Measurements from ENCODE around the gene PPP2R1B. TPM values are rescaled to one million over a fixed set of nuclear protein-coding genes. Genes with fewer than 3 reads are reported as not detected.
"Not testable (repeated sequence)": the region's sequence is repeated elsewhere in the genome, so short reads cannot be mapped to it uniquely, and the experiment has no call there.

PPP2R1B gene
- polyA plus RNA-seq, 4 donors = 14.3 to 24.5 (median 22.1) TPM

- no peak for DNase-seq (ENCODE audit: low read depth in 4 of 4, low spot score in 3 of 4)
These were observed 36.9 kb downstream of the PPP2R1B start for GRCh38 chr11:111729071-111729830.

GRCh38 chr11:111727431-111727830, 38.8 kb downstream of the PPP2R1B start:
- no peak for DNase-seq (ENCODE audit: low read depth in 4 of 4, low spot score in 3 of 4)

GRCh38 chr11:111726301-111726713, 39.9 kb downstream of the PPP2R1B start:
- DNase-seq (ENCODE audit: low read depth in 4 of 4, low spot score in 3 of 4) = no peak

- no peak for DNase-seq (ENCODE audit: low read depth in 4 of 4, low spot score in 3 of 4)
These were observed 40.6 kb downstream of the PPP2R1B start for GRCh38 chr11:111725621-111726020.

GRCh38 chr11:111724615-111725129, 41.5 kb downstream of the PPP2R1B start:
- DNase-seq (ENCODE audit: low read depth in 4 of 4, low spot score in 3 of 4) = no peak

- no peak for DNase-seq (ENCODE audit: low read depth in 4 of 4, low spot score in 3 of 4)
These were observed 42.6 kb downstream of the PPP2R1B start for GRCh38 chr11:111723595-111723994.

GRCh38 chr11:111722501-111722900, 43.7 kb downstream of the PPP2R1B start:
- no peak for DNase-seq (ENCODE audit: low read depth in 4 of 4, low spot score in 3 of 4)

GRCh38 chr11:111720801-111721494, 45.2 kb downstream of the PPP2R1B start:
- no peak for DNase-seq (ENCODE audit: low read depth in 4 of 4, low spot score in 3 of 4)

GRCh38 chr11:111719379-111719778, 46.8 kb downstream of the PPP2R1B start:
- DNase-seq (ENCODE audit: low read depth in 4 of 4, low spot score in 3 of 4) = no peak

GRCh38 chr11:111718859-111719258, 47.3 kb downstream of the PPP2R1B start:
- no peak for DNase-seq (ENCODE audit: low read depth in 4 of 4, low spot score in 3 of 4)

- no peak for DNase-seq (ENCODE audit: low read depth in 4 of 4, low spot score in 3 of 4)
These were observed 47.8 kb downstream of the PPP2R1B start for GRCh38 chr11:111718436-111718835.

GRCh38 chr11:111717660-111718059, 48.5 kb downstream of the PPP2R1B start:
- not testable (repeated sequence) for DNase-seq (ENCODE audit: low read depth in 4 of 4, low spot score in 3 of 4)

GRCh38 chr11:111715142-111715816, 50.9 kb downstream of the PPP2R1B start:
- DNase-seq (ENCODE audit: low read depth in 4 of 4, low spot score in 3 of 4) = no peak

- DNase-seq (ENCODE audit: low read depth in 4 of 4, low spot score in 3 of 4) = no peak
These were observed 51.7 kb downstream of the PPP2R1B start for GRCh38 chr11:111714522-111714921.

- no peak for DNase-seq (ENCODE audit: low read depth in 4 of 4, low spot score in 3 of 4)
These were observed 58.5 kb downstream of the PPP2R1B start for GRCh38 chr11:111707691-111708067.

- DNase-seq (ENCODE audit: low read depth in 4 of 4, low spot score in 3 of 4) = no peak
These were observed 59.0 kb downstream of the PPP2R1B start for GRCh38 chr11:111707039-111707690.

- no peak for DNase-seq (ENCODE audit: low read depth in 4 of 4, low spot score in 3 of 4)
These were observed 62.6 kb downstream of the PPP2R1B start for GRCh38 chr11:111703576-111703975.

- no peak for DNase-seq (ENCODE audit: low read depth in 4 of 4, low spot score in 3 of 4)
These were observed 63.6 kb downstream of the PPP2R1B start for GRCh38 chr11:111702623-111703022.

- DNase-seq (ENCODE audit: low read depth in 4 of 4, low spot score in 3 of 4) = no peak
These were observed 66.0 kb downstream of the PPP2R1B start for GRCh38 chr11:111700162-111700561.

- DNase-seq (ENCODE audit: low read depth in 4 of 4, low spot score in 3 of 4) = no peak
These were observed 66.5 kb downstream of the PPP2R1B start for GRCh38 chr11:111699579-111700156.
